ENCODE measurements around the gene INPP5D.
A peak's percentile ranks its signal among the peaks of the same experiment; 100 is the strongest.
"Not testable (repeated sequence)": the region's sequence is repeated elsewhere in the genome, so short reads cannot be mapped to it uniquely, and the experiment has no call there.

INPP5D gene

GRCh38 chr2:233064530-233065199 is 4.5 kb downstream of the INPP5D start:
- ATAC-seq (ENCODE audit: low read depth) (no peak), DNase-seq (ENCODE audit: low spot score in 2 of 2) (no peak)
- Mint-ChIP-seq H3K27me3 (no peaks in the 10 kb centered on the region), H3K9me3 (no peaks in the 10 kb centered on the region), H3K4me3 (peak overlapping the region; percentile 98), H3K4me1 (peaks cover 33% of the 10 kb centered on the region), H3K27ac (no peak overlapping the region), H3K36me3 (peaks cover 28% of the 10 kb centered on the region)

GRCh38 chr2:233065200-233065589 is 5.1 kb downstream of the INPP5D start:
- H3K9me3 Mint-ChIP-seq; DNase-seq (ENCODE audit: low spot score in 2 of 2); ATAC-seq (ENCODE audit: low read depth); H3K27ac Mint-ChIP-seq; H3K27me3 Mint-ChIP-seq: not testable (repeated sequence)
- Mint-ChIP-seq H3K36me3 (peaks cover 30% of the 10 kb centered on the region), H3K4me3 (peak overlapping the region; percentile 98), H3K4me1 (peaks cover 35% of the 10 kb centered on the region)

GRCh38 chr2:233065954-233066470 is 5.9 kb downstream of the INPP5D start:
- Mint-ChIP-seq H3K9me3 (no peaks in the 10 kb centered on the region), H3K36me3 (peaks cover 28% of the 10 kb centered on the region), H3K4me1 (peaks cover 41% of the 10 kb centered on the region), H3K4me3 (peak overlapping the region; percentile 32), H3K27me3 (no peaks in the 10 kb centered on the region), H3K27ac (peak overlapping the region; percentile 81)
- ATAC-seq (ENCODE audit: low read depth): no peak
- no peak for DNase-seq (ENCODE audit: low spot score in 2 of 2)

- DNase-seq (ENCODE audit: low spot score in 2 of 2): no peak
- peak overlapping the region; percentile 81 for H3K27ac Mint-ChIP-seq
- H3K4me3 Mint-ChIP-seq: peak overlapping the region; percentile 79
- H3K36me3 Mint-ChIP-seq: peaks cover 31% of the 10 kb centered on the region
- peak; percentile 41 for ATAC-seq (ENCODE audit: low read depth)
- peaks cover 1% of the 10 kb centered on the region for H3K9me3 Mint-ChIP-seq
- no peaks in the 10 kb centered on the region for H3K27me3 Mint-ChIP-seq
- peaks cover 57% of the 10 kb centered on the region for H3K4me1 Mint-ChIP-seq
These were observed 8.7 kb downstream of the INPP5D start for GRCh38 chr2:233068762-233069418.

GRCh38 chr2:233072838-233073237 is 12.7 kb downstream of the INPP5D start:
- Mint-ChIP-seq H3K4me3 (peak overlapping the region; percentile 71), H3K27ac (no peak overlapping the region), H3K9me3 (peaks cover 1% of the 10 kb centered on the region), H3K4me1 (peaks cover 44% of the 10 kb centered on the region), H3K27me3 (no peaks in the 10 kb centered on the region), H3K36me3 (peaks cover 22% of the 10 kb centered on the region)
- ATAC-seq (ENCODE audit: low read depth) (no peak), DNase-seq (ENCODE audit: low spot score in 2 of 2) (no peak)

GRCh38 chr2:233074106-233074505 is 14.0 kb downstream of the INPP5D start:
- Mint-ChIP-seq H3K36me3 (peaks cover 20% of the 10 kb centered on the region), H3K9me3 (peaks cover 1% of the 10 kb centered on the region)
- no peak for ATAC-seq (ENCODE audit: low read depth)

GRCh38 chr2:233075141-233075965 is 15.2 kb downstream of the INPP5D start:
- H3K4me3 Mint-ChIP-seq: no peak overlapping the region
- DNase-seq (ENCODE audit: low spot score in 2 of 2) (peak in 1 of 2 donors; percentile 40), ATAC-seq (ENCODE audit: low read depth) (no peak)
- peaks cover 1% of the 10 kb centered on the region for H3K9me3 Mint-ChIP-seq
- no peaks in the 10 kb centered on the region for H3K27me3 Mint-ChIP-seq
- H3K4me1 Mint-ChIP-seq: peaks cover 44% of the 10 kb centered on the region
- peaks cover 26% of the 10 kb centered on the region for H3K36me3 Mint-ChIP-seq
- H3K27ac Mint-ChIP-seq: no peak overlapping the region

More at GRCh38 chr2:233074106-233074505, 14.0 kb downstream of the INPP5D start:
- no peak for DNase-seq (ENCODE audit: low spot score in 2 of 2)
- Mint-ChIP-seq H3K27ac (no peak overlapping the region), H3K4me3 (no peak overlapping the region), H3K4me1 (peaks cover 43% of the 10 kb centered on the region), H3K27me3 (no peaks in the 10 kb centered on the region)

- Mint-ChIP-seq H3K9me3 (peaks cover 1% of the 10 kb centered on the region), H3K4me3 (no peak overlapping the region), H3K4me1 (peaks cover 46% of the 10 kb centered on the region), H3K36me3 (peaks cover 31% of the 10 kb centered on the region), H3K27ac (no peak overlapping the region), H3K27me3 (no peaks in the 10 kb centered on the region)
- ATAC-seq (ENCODE audit: low read depth) (peak; percentile 85), DNase-seq (ENCODE audit: low spot score in 2 of 2) (peak; percentile 32 to 58)
These were observed 15.8 kb downstream of the INPP5D start for GRCh38 chr2:233075966-233076339.

- peaks cover 48% of the 10 kb centered on the region for H3K4me1 Mint-ChIP-seq
- peaks cover under 1% of the 10 kb centered on the region for H3K9me3 Mint-ChIP-seq
- H3K4me3 Mint-ChIP-seq: no peak overlapping the region
- H3K36me3 Mint-ChIP-seq: peaks cover 35% of the 10 kb centered on the region
- ATAC-seq (ENCODE audit: low read depth) (no peak), DNase-seq (ENCODE audit: low spot score in 2 of 2) (no peak)
- no peaks in the 10 kb centered on the region for H3K27me3 Mint-ChIP-seq
- H3K27ac Mint-ChIP-seq: no peak overlapping the region
These were observed 16.6 kb downstream of the INPP5D start for GRCh38 chr2:233076749-233077148.

- H3K27ac Mint-ChIP-seq: peak overlapping the region; percentile 95
- ATAC-seq (ENCODE audit: low read depth) (peak; percentile 23), DNase-seq (ENCODE audit: low spot score in 2 of 2) (no peak)
- no peaks in the 10 kb centered on the region for H3K27me3 Mint-ChIP-seq
- H3K4me3 Mint-ChIP-seq: peak overlapping the region; percentile 71
- H3K36me3 Mint-ChIP-seq: peaks cover 33% of the 10 kb centered on the region
- no peaks in the 10 kb centered on the region for H3K9me3 Mint-ChIP-seq
- H3K4me1 Mint-ChIP-seq: peaks cover 64% of the 10 kb centered on the region
These were observed 19.3 kb downstream of the INPP5D start for GRCh38 chr2:233079473-233079877.

- Mint-ChIP-seq H3K36me3 (peaks cover 36% of the 10 kb centered on the region), H3K27ac (peak overlapping the region; percentile 95), H3K27me3 (no peaks in the 10 kb centered on the region), H3K9me3 (no peaks in the 10 kb centered on the region), H3K4me3 (peak overlapping the region; percentile 88), H3K4me1 (peaks cover 71% of the 10 kb centered on the region)
- DNase-seq (ENCODE audit: low spot score in 2 of 2) (no peak), ATAC-seq (ENCODE audit: low read depth) (no peak)
These were observed 20.1 kb downstream of the INPP5D start for GRCh38 chr2:233079953-233080835.

GRCh38 chr2:233080836-233081229 is 20.7 kb downstream of the INPP5D start:
- H3K27ac Mint-ChIP-seq: peak overlapping the region; percentile 95
- ATAC-seq (ENCODE audit: low read depth) (no peak), DNase-seq (ENCODE audit: low spot score in 2 of 2) (no peak)
- peak overlapping the region; percentile 88 for H3K4me3 Mint-ChIP-seq
- H3K9me3 Mint-ChIP-seq: no peaks in the 10 kb centered on the region
- peaks cover 42% of the 10 kb centered on the region for H3K36me3 Mint-ChIP-seq
- peaks cover 77% of the 10 kb centered on the region for H3K4me1 Mint-ChIP-seq
- no peaks in the 10 kb centered on the region for H3K27me3 Mint-ChIP-seq

GRCh38 chr2:233081232-233081730 is 21.1 kb downstream of the INPP5D start:
- Mint-ChIP-seq H3K27me3 (no peaks in the 10 kb centered on the region), H3K4me1 (peaks cover 80% of the 10 kb centered on the region), H3K36me3 (peaks cover 43% of the 10 kb centered on the region), H3K27ac (peak overlapping the region; percentile 95), H3K9me3 (no peaks in the 10 kb centered on the region), H3K4me3 (peak overlapping the region; percentile 88)
- DNase-seq (ENCODE audit: low spot score in 2 of 2) (no peak), ATAC-seq (ENCODE audit: low read depth) (no peak)

Measured in memory B cell (primary cell).